Measurements from ENCODE around the gene POM121L2. TPM values are rescaled to one million over a fixed set of nuclear protein-coding genes. Genes with fewer than 3 reads are reported as not detected.

The POM121L2 gene
- total RNA-seq, 1 experiment from 2014 or later: not detected

- Histone ChIP-seq H3K9me3 (peaks cover 15% of the 10 kb centered on the region; the same call in 1 of the 2 replicates), H3K4me3 (ENCODE audit: low read depth, low read length) (no peak overlapping the region), H3K27me3 (replicated peaks; ENCODE audit: control insufficient read depth, insufficient read depth, low read length) (no peaks in the 10 kb centered on the region), H3K36me3 (ENCODE audit: control insufficient read depth, insufficient read depth, low read length) (no peaks in the 10 kb centered on the region), H3K4me1 (no peaks in the 10 kb centered on the region)
- CTCF ChIA-PET: no interaction called here
- no peak overlapping the region for H3K27ac Mint-ChIP-seq (ENCODE audit: unreplicated experiment)
- H3K4me1 Mint-ChIP-seq (ENCODE audit: low read depth, unreplicated experiment): no peaks in the 10 kb centered on the region
- peaks cover 19% of the 10 kb centered on the region for H3K9me3 Mint-ChIP-seq (ENCODE audit: unreplicated experiment)
- no peaks in the 10 kb centered on the region for H3K27me3 Mint-ChIP-seq (ENCODE audit: insufficient read depth, unreplicated experiment)
- intact Hi-C loops (cut with micrococcal nuclease; ENCODE audit: unreplicated experiment): no loop called here
- no peak for DNase-seq
- no peak for TF ChIP-seq CTCF (IDR thresholded peaks at IDR 0.05; ENCODE audit: insufficient read depth in 1 of 2, low read depth in 1 of 2, low read length in 1 of 2, severe bottlenecking in 1 of 2, unreplicated experiment in 1 of 2)
- POLR2A ChIA-PET: no interaction called here
- BruUV-seq (replicated peaks): no TSS peak
- no peaks in the 10 kb centered on the region for H3K36me3 Mint-ChIP-seq (ENCODE audit: insufficient read depth, unreplicated experiment)
- H3K4me3 Mint-ChIP-seq (ENCODE audit: unreplicated experiment): no peak overlapping the region
Measured at GRCh38 chr6:27352850-27353249, 40.8 kb upstream of the POM121L2 start.

GRCh38 chr6:27334141-27334540 is 22.1 kb upstream of the POM121L2 start:
- TF ChIP-seq CTCF (IDR thresholded peaks at IDR 0.05; ENCODE audit: insufficient read depth in 1 of 2, low read depth in 1 of 2, low read length in 1 of 2, severe bottlenecking in 1 of 2, unreplicated experiment in 1 of 2): no peak
- no peak overlapping the region for H3K27ac Mint-ChIP-seq (ENCODE audit: unreplicated experiment)
- no peaks in the 10 kb centered on the region for H3K9me3 ChIP-seq
- peaks cover 4% of the 10 kb centered on the region for H3K4me1 ChIP-seq
- H3K9me3 Mint-ChIP-seq (ENCODE audit: unreplicated experiment): no peaks in the 10 kb centered on the region
- ChIA-PET POLR2A (no interaction called here), CTCF (interaction anchor here (0.7 kb wide), 1 partner anchor 180 kb away, joined by 3 read pairs; no protein-coding TSS in a partner anchor)
- H3K27me3 ChIP-seq (replicated peaks; ENCODE audit: control insufficient read depth, insufficient read depth, low read length): no peaks in the 10 kb centered on the region
- H3K36me3 Mint-ChIP-seq (ENCODE audit: insufficient read depth, unreplicated experiment): peaks cover 7% of the 10 kb centered on the region
- intact Hi-C loops (cut with micrococcal nuclease; ENCODE audit: unreplicated experiment): loop anchor here (5.0 kb wide), 2 partner anchors 138 to 353 kb away; partner anchors contain the start of gene ZNF184
- H3K4me3 Mint-ChIP-seq (ENCODE audit: unreplicated experiment): peak overlapping the region; percentile 80
- H3K27me3 Mint-ChIP-seq (ENCODE audit: insufficient read depth, unreplicated experiment): no peaks in the 10 kb centered on the region
- DNase-seq: no peak
- peaks cover 13% of the 10 kb centered on the region for H3K4me1 Mint-ChIP-seq (ENCODE audit: low read depth, unreplicated experiment)
- no peak overlapping the region for H3K4me3 ChIP-seq (ENCODE audit: low read depth, low read length)
- H3K36me3 ChIP-seq (ENCODE audit: control insufficient read depth, insufficient read depth, low read length): no peaks in the 10 kb centered on the region
- no TSS peak for BruUV-seq (replicated peaks)

- Mint-ChIP-seq H3K4me1 (ENCODE audit: low read depth, unreplicated experiment) (peaks cover 13% of the 10 kb centered on the region), H3K27me3 (ENCODE audit: insufficient read depth, unreplicated experiment) (no peaks in the 10 kb centered on the region), H3K4me3 (ENCODE audit: unreplicated experiment) (peak overlapping the region; percentile 80), H3K9me3 (ENCODE audit: unreplicated experiment) (no peaks in the 10 kb centered on the region), H3K27ac (ENCODE audit: unreplicated experiment) (peak overlapping the region; percentile 88), H3K36me3 (ENCODE audit: insufficient read depth, unreplicated experiment) (peaks cover 7% of the 10 kb centered on the region)
- TF ChIP-seq CTCF (IDR thresholded peaks at IDR 0.05; ENCODE audit: insufficient read depth in 1 of 2, low read depth in 1 of 2, low read length in 1 of 2, severe bottlenecking in 1 of 2, unreplicated experiment in 1 of 2): no peak
- DNase-seq: no peak
- Histone ChIP-seq H3K4me1 (peaks cover 4% of the 10 kb centered on the region), H3K4me3 (ENCODE audit: low read depth, low read length) (peak overlapping the region; percentile 39), H3K27me3 (replicated peaks; ENCODE audit: control insufficient read depth, insufficient read depth, low read length) (no peaks in the 10 kb centered on the region), H3K36me3 (ENCODE audit: control insufficient read depth, insufficient read depth, low read length) (no peaks in the 10 kb centered on the region), H3K9me3 (no peaks in the 10 kb centered on the region)
- CTCF ChIA-PET: interaction anchor here (0.7 kb wide), 1 partner anchor 180 kb away, joined by 3 read pairs; no protein-coding TSS in a partner anchor
- BruUV-seq (replicated peaks): no TSS peak
- POLR2A ChIA-PET: no interaction called here
- intact Hi-C loops (cut with micrococcal nuclease; ENCODE audit: unreplicated experiment): loop anchor here (5.0 kb wide), 2 partner anchors 139 to 354 kb away; partner anchors contain the start of gene ZNF184
Measured at GRCh38 chr6:27333642-27334040, 21.6 kb upstream of the POM121L2 start.
